Hepatic stellate cell (primary cell): Measurements from ENCODE around the gene GAK.

Source experiments
- DNase-seq: peaks from one replicate; pipeline ENCODE4 v3.0.0; 2011; ENCODE audit warnings: low spot score

Gene GAK

GRCh38 chr4:848803-849477 is 83.2 kb downstream of the GAK start:
- no peak for DNase-seq

DNA sequence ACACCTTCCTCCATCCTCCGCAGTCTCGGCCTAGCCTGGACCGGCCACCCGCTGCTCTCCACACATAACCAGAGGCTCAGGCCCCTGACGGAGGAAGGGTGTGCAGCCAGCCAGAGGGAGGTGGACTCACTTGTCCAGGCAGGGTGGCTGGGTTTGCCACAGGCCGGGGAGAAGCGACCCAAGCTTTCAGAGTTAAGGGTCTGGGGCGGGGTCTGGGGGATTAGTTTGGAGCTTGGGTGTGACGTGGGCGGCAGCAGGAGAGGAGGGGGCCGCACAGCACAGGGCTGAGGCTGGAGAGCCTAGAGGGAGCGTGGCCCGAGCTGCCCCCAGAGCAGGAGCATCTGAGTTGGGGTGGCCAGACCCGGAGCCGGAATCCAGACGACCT is 83.8 kb downstream of the GAK start:
- DNase-seq: no peak

DNA sequence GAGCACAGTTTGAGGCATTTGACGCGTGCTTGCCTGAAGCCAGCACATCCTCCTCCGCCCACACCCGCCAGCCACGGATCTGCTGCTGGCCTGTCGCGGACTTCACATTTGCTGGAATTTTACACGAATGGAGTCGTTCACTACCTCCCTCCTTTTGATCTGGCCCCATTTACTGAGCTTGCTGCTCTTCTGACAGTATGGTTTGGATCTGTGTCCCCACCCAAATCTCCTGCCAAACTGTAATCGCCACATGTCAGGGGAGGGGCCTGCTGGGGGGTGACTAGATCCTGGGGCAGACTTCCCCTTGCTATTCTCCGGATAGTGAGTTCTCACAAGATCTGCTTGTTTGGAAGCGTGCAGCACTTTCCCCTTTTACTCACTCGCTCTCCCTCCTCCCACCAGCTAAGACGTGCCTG is 86.3 kb downstream of the GAK start:
- DNase-seq: no peak

DNA sequence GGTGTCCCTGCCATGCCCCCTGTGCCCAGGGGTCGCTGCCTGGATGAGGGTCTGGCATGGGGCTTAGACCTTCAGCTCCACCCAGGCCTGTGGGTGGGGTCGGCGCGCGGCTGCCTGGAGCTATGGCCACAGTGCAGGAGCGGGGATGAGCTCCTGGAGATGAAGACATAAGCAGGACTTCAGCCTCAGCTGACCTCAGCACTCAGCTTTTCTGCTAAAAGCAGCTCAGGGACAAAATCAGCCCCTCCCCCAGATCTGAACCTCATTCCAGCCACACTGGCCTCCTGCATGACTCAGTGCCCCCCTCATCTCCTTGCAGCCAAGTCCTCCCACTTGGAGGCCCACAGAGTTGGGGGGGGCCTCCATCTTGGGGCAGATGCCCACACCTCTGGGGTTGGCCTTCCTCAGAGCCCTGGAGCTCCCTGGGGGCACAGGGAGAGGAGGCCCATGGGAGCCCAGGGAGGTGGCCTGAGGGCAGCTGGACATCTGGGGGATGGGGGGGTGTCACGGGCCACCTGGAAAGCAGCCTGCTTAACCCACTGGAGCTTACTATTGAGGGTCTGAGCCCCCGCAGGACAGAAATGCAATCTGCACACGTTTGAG is 86.8 kb downstream of the GAK start:
- DNase-seq: no peak

- no peak for DNase-seq
Observed at GRCh38 chr4:844752-845232, 87.3 kb downstream of the GAK start.

DNA sequence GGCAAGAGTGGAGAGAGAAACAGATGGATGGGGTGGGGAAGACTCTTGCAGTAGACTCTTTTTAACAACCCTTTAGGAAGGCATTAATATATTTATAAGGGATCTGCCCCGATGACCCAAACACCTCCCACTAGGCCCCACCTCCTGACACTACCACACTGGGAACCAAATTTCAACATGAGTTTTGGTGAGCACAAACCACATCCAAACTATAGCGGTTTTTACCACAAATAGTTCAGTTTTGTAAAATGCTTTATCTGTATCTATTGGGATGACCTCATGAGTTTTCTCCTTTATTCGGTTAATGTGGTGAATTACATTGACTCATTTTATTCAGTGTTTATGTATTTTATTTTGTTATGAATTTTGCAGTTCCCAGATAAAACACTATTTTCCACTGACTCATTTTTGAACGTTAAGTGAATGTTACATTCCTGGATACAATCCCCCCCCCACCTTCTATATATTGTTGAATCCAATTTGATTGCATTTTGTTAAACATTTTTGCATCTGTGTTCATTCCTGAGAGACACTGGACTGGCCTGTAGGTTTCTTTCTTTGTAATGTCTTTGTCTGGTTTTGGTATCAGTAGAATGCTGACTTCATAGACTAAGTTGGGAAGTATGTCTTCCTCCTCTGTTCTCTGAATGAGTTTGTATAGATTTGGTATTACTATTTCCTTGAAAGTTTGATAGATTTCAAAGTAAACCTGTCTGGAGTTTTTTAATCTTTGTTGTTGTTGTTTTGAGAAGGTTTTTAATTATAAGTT is 92.3 kb downstream of the GAK start:
- DNase-seq: no peak

DNA sequence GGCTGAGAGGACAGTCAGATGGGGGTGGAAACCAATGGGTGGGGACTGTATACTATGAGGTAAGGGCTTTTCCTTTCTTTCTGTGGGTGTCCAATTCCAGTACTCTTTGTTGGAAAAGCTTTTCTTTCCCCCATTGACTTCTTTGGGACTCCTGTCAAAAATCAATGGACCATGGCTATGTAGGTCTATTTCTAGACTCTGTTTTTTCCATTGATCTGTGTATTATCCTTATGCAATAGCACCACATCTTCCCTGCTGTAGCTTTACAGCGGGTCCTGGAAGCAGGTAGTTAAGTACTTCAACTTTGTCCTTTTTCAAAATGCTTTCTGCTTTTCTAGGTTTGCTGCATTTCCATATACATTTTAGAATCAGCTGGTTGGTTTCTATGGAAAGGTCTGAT is 94.3 kb downstream of the GAK start:
- no peak for DNase-seq

DNA sequence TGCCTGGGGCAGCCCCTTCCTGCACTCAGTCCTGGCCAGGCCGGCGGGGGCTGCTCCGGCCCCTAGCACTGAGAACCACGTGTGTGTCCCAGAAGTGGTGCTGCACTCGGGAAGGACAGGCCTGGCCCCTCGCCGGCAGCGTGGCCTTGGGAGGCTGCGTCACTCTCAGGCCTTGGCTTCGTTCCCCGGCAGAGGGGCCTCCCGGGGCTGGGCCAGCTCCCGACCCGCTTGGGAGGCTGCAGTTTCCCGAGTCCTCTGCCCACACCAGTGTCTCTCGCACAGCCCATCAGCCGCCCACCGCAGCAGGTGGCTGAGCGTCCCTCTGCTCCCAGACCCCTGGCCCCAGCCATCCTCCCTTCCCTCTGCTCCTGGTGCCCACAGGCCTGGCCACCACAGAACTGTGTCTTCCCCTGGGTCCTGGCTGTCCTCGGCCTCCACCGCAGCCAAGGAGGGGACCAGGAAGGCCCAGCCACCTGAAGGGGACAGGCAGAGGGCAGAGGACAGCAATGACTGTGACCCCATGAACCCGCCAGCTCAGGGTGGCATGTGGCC is 95.3 kb downstream of the GAK start:
- no peak for DNase-seq

DNA sequence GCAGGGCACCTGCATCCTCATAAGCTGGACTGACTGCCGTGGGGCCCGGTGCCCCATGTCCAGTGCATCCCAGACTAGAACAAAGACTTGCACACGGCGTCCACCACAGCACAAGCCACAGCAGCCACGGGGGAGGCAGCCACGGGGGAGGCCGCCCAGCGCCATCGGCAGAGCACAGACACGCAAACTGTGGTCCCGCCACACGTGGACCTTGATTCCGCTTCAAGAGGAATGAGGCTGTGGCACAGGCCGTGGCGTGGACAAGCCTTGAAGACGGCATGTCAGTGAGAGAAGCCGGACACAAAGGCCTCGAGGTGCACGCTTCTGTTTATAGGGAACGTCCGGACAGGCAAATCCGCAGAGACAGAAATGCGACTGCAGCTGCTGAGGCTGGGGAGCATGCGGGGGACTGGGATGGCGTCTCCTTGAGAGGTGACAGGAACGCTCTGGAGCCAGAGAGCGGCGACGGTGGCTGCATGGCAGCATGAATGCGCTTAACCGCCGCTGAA is 96.1 kb downstream of the GAK start:
- no peak for DNase-seq

GRCh38 chr4:835148-836002 is 96.7 kb downstream of the GAK start:
- no peak for DNase-seq

- no peak for DNase-seq
Observed at GRCh38 chr4:834368-835147, 97.6 kb downstream of the GAK start.

DNA sequence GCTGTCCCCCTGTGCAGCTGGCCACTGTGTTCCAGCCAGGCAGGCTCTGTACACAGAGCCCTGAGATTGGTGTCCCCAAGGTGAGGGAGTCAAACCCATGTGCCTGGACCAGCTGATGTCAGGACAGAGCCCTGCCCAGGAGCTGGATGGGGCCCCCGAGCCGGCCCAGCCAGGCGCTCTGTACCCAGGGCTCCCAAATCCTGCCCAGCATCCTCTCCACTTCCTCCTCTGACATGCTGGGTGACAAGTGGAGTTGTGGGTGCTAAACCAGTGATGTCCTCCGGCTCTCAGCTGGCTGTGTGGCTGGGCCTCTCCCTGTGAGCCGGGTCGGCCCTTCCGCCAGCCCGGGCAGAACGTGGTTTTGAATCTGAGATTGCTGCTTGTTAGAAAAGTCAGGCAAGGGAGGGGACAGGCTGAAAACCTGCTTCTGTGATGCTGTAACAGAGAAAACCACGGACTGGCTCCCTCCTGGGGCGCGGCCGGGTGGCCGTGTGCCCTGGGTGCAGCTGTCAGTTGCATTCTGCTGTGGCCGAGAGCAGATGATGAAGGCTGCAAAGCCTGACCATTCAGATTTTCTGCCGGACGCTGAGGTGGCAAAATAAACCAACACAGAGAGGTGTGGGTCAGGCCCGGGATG is 98.3 kb downstream of the GAK start:
- no peak for DNase-seq

DNA sequence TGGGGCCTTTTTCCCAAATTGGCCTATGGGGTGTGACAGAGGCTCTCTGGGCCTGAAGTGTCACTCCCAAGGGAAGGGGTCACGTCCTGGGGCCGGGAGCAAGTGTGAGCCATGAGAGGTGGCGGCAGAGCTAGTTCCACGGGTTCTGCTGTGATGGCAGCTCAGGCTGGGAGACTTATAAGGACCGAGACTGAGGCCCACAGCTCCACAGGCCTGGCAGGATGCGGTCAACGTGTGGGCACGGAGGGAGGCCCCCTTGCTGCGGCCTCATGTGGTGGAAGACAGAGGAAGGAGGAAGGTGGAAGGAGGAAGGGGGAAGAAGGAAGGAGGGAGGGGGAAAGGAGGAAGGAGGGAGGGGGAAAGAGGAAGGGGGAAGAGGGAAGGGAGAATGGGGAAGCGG is 99.0 kb downstream of the GAK start:
- no peak for DNase-seq

DNA sequence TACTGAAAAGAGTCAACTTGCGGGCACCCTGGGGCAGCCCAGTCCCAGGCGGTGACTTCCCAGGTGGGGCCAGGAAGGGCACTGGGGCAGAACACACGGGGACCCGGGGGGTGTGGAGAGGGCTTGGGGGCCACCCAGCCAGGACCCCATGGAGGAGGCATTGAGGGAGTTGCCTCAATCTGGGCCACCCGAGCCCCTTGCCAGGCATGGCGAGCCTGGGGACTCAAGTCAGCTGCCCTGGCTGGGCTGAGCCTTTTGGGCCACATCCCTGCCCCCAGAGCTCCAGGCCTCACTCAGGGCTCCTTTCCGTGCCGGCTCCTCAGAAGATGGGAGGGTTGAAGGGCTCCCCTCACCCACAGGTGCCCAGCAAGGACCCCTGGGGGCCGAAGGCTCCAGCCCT is 99.6 kb downstream of the GAK start:
- DNase-seq: no peak

- DNase-seq: no peak
Observed at GRCh38 chr4:832108-832507, 100.0 kb downstream of the GAK start.

- DNase-seq: no peak
Observed at GRCh38 chr4:831483-831805, 100.7 kb downstream of the GAK start.

- DNase-seq: no peak
Observed at GRCh38 chr4:830601-831482, 101.3 kb downstream of the GAK start.

- DNase-seq: no peak
Observed at GRCh38 chr4:829761-830600, 102.1 kb downstream of the GAK start.

GRCh38 chr4:829291-829690 is 102.8 kb downstream of the GAK start:
- no peak for DNase-seq
